Fibroblast of skin of back (primary cell): Measurements from ENCODE around the gene UBN2.

ENCODE experiments used
- DNase-seq: peaks from one replicate; pipeline ENCODE4 v3.0.0-alpha.2; 2013

The UBN2 gene

GRCh38 chr7:139232377-139232717 is 1.3 kb downstream of the UBN2 start:
- DNase-seq = no peak

GRCh38 chr7:139232904-139233303 is 1.9 kb downstream of the UBN2 start:
- DNase-seq = no peak

GRCh38 chr7:139241258-139241657 is 10.2 kb downstream of the UBN2 start:
- no peak for DNase-seq

GRCh38 chr7:139242741-139243281 is 11.8 kb downstream of the UBN2 start:
- no peak for DNase-seq

- no peak for DNase-seq
Observed at GRCh38 chr7:139245401-139245800, 14.4 kb downstream of the UBN2 start.

- no peak for DNase-seq
Observed at GRCh38 chr7:139246494-139246893, 15.5 kb downstream of the UBN2 start.

GRCh38 chr7:139246905-139247304 is 15.9 kb downstream of the UBN2 start:
- DNase-seq = peak; percentile 59

GRCh38 chr7:139249179-139249810 is 18.3 kb downstream of the UBN2 start:
- DNase-seq = no peak

- DNase-seq = peak; percentile 33
Observed at GRCh38 chr7:139252451-139252850, 21.4 kb downstream of the UBN2 start.

- DNase-seq = no peak
Observed at GRCh38 chr7:139254281-139254680, 23.2 kb downstream of the UBN2 start.

GRCh38 chr7:139254728-139255127 is 23.7 kb downstream of the UBN2 start:
- DNase-seq = no peak

GRCh38 chr7:139255290-139255689 is 24.3 kb downstream of the UBN2 start:
- no peak for DNase-seq

GRCh38 chr7:139259142-139259541 is 28.1 kb downstream of the UBN2 start:
- DNase-seq = no peak

- peak; percentile 3 for DNase-seq
Observed at GRCh38 chr7:139264220-139264619, 33.2 kb downstream of the UBN2 start.

- no peak for DNase-seq
Observed at GRCh38 chr7:139265673-139266072, 34.6 kb downstream of the UBN2 start.

GRCh38 chr7:139271718-139272628 is 40.9 kb downstream of the UBN2 start:
- DNase-seq = no peak

- no peak for DNase-seq
Observed at GRCh38 chr7:139284252-139284896, 53.3 kb downstream of the UBN2 start.

- DNase-seq = no peak
Observed at GRCh38 chr7:139286144-139286543, 55.1 kb downstream of the UBN2 start.

- DNase-seq = no peak
Observed at GRCh38 chr7:139292821-139293220, 61.8 kb downstream of the UBN2 start.

- no peak for DNase-seq
Observed at GRCh38 chr7:139293534-139293933, 62.5 kb downstream of the UBN2 start.

- no peak for DNase-seq
Observed at GRCh38 chr7:139294241-139294640, 63.2 kb downstream of the UBN2 start.

- DNase-seq = no peak
Observed at GRCh38 chr7:139294951-139295575, 64.0 kb downstream of the UBN2 start.

GRCh38 chr7:139297795-139298194 is 66.8 kb downstream of the UBN2 start:
- DNase-seq = no peak
